Liver (tissue), 9 donors: Measurements from ENCODE around the gene RPS6KC1. TPM values are rescaled to one million over a fixed set of nuclear protein-coding genes. Genes with fewer than 3 reads are reported as not detected.
A peak's percentile ranks its signal among the peaks of the same experiment; 100 is the strongest.

Source experiments
- DNase-seq: peaks from one replicate; pipeline ENCODE4 v3.0.0-alpha.2; 2017; ENCODE audit warnings: low spot score
- H3K27ac ChIP-seq, 2 donors: one replicate each; pipeline ENCODE4 v1.7.0; 2013; ENCODE audit warnings: inconsistent platforms in 2 of 2, low read length in 2 of 2, control low read depth in 1 of 2, low read depth in 1 of 2, mild to moderate bottlenecking in 1 of 2
- H3K27me3 ChIP-seq, 4 donors: one replicate each; pipeline versions ENCODE4 v1.6.1 to v1.7.0; 2013; ENCODE audit warnings: low read length in 3 of 4, inconsistent platforms in 1 of 4, mild to moderate bottlenecking in 1 of 4, moderate library complexity in 1 of 4; ENCODE audit not compliant: control insufficient read depth in 4 of 4, insufficient read depth in 4 of 4
- H3K36me3 ChIP-seq, 4 donors: one replicate each; pipeline versions ENCODE4 v1.6.1 to v1.7.0; 2013; ENCODE audit warnings: low read length in 3 of 4, mild to moderate bottlenecking in 3 of 4, low read depth in 1 of 4, moderate library complexity in 1 of 4; ENCODE audit not compliant: control insufficient read depth in 4 of 4, insufficient read depth in 3 of 4
- H3K4me1 ChIP-seq, 4 donors: one replicate each; pipeline versions ENCODE4 v1.6.1 to v1.7.0; 2013; ENCODE audit warnings: low read length in 3 of 4, mild to moderate bottlenecking in 3 of 4, moderate library complexity in 1 of 4; ENCODE audit not compliant: control insufficient read depth in 4 of 4, insufficient read depth in 4 of 4
- H3K4me3 ChIP-seq, 3 donors: one replicate each; pipeline versions ENCODE4 v1.6.1 to v1.7.0; 2013; ENCODE audit warnings: low read length in 3 of 3, control low read depth in 1 of 3, low read depth in 1 of 3, mild to moderate bottlenecking in 1 of 3
- H3K9ac ChIP-seq, 2 donors: one replicate each; pipeline ENCODE4 v1.7.0; 2013; ENCODE audit warnings: low read length in 2 of 2, mild to moderate bottlenecking in 2 of 2, moderate library complexity in 2 of 2, control low read depth in 1 of 2, low read depth in 1 of 2
- H3K9me3 ChIP-seq, 4 donors: one replicate each; pipeline versions ENCODE4 v1.6.1 to v1.7.0; 2013; ENCODE audit warnings: low read length in 3 of 4; ENCODE audit not compliant: control insufficient read depth in 4 of 4
- ATF3 ChIP-seq: IDR thresholded peaks from 2 replicates; pipeline ENCODE4 v1.6.1; 2016; ENCODE audit warnings: antibody characterized with exemption
- CTCF ChIP-seq: fragments of 150-350 bp; IDR thresholded peaks from 2 replicates; pipeline ENCODE4 v1.5.1; 2017; ENCODE audit warnings: improper control_type of control experiment, low read depth, low read length; ENCODE audit not compliant: missing input control
- FOXA1 ChIP-seq: IDR thresholded peaks from 2 replicates; pipeline ENCODE4 v1.6.1; 2016; ENCODE audit warnings: antibody characterized with exemption
- HNF4A ChIP-seq, 2 donors: conservative IDR thresholded peaks; 2 replicates each; pipeline ENCODE4 v1.6.1; 2016; ENCODE audit warnings: antibody characterized with exemption in 2 of 2, mild to moderate bottlenecking in 2 of 2
- JUND ChIP-seq, 2 donors: IDR thresholded peaks; 2 replicates each; pipeline ENCODE4 v1.6.1; 2016; ENCODE audit warnings: antibody characterized with exemption in 2 of 2
- MAX ChIP-seq: IDR thresholded peaks from 2 replicates; pipeline ENCODE4 v1.6.1; 2016; ENCODE audit warnings: antibody characterized with exemption
- RAD21 ChIP-seq, 2 donors: IDR thresholded peaks; 2 replicates each; pipeline ENCODE4 v1.6.1; 2016; ENCODE audit warnings: antibody characterized with exemption in 2 of 2, mild to moderate bottlenecking in 2 of 2
- REST ChIP-seq: IDR thresholded peaks from 2 replicates; pipeline ENCODE4 v1.6.1; 2016; ENCODE audit warnings: antibody characterized with exemption, mild to moderate bottlenecking
- SP1 ChIP-seq: IDR thresholded peaks from 2 replicates; pipeline ENCODE4 v1.6.1; 2018; ENCODE audit warnings: antibody characterized with exemption, mild to moderate bottlenecking
- TAF1 ChIP-seq: conservative IDR thresholded peaks from 2 replicates; pipeline ENCODE4 v1.6.1; 2016; ENCODE audit warnings: antibody characterized with exemption, mild to moderate bottlenecking
- YY1 ChIP-seq: IDR thresholded peaks from 2 replicates; pipeline ENCODE4 v1.6.1; 2016; ENCODE audit warnings: antibody characterized with exemption, mild to moderate bottlenecking
- ZBTB33 ChIP-seq: IDR thresholded peaks from 2 replicates; pipeline ENCODE4 v1.6.1; 2016; ENCODE audit warnings: antibody characterized with exemption
- WGBS: extraction: QIAGEN DNeasy Blood & Tissue Kit; methylation state at CpG from one replicate; pipeline ENCODE4 v1.1.7; 2013; 5-methylcytosine and 5-hydroxymethylcytosine counted together
- polyA plus RNA-seq, 2 donors: library from polyadenylated mRNA; stranded (reverse) in 1 of 2; unstranded in 1 of 2; fragments of 200-250 nt in 1 of 2; fragments of >200 nt in 1 of 2; fragmentation: Nextera tagmentation in 1 of 2; extraction: Ambion mirVana in 1 of 2; gene quantifications; one replicate each; pipeline versions ENCODE4 v1.2.1 to v1.2.3, GENCODE V29; 2013 to 2015
- total RNA-seq, 2 donors: library from RNA; depleted of rRNA; stranded (reverse); fragments of >200 nt; gene quantifications; one replicate each; pipeline ENCODE4 v1.2.3, GENCODE V29; 2014
- donor health status: healthy.
- donor health status: healthy.
- donor health status: healthy.
- donor health status: healthy.
- donor health status: healthy.

Gene RPS6KC1
- total and polyA plus RNA-seq, 4 donors = 3.5 to 15.6 (median 9.8) TPM

- TF ChIP-seq FOXA1 (no peak), REST (no peak), JUND (IDR thresholded peaks at IDR 0.05) (no peak), HNF4A (conservative IDR thresholded peaks at IDR 0.05) (no peak), SP1 (no peak), ATF3 (no peak), YY1 (no peak), MAX (no peak)
- H3K9ac ChIP-seq = no peak overlapping the region
- H3K4me1 ChIP-seq = peaks cover 0 to 18% (median 4%) of the 10 kb centered on the region in 4 donors
- no peak overlapping the region for H3K4me3 ChIP-seq
- H3K36me3 ChIP-seq = peaks cover 0 to 8% (median 6%) of the 10 kb centered on the region in 4 donors
- no peaks in the 10 kb centered on the region for H3K27me3 ChIP-seq
- no peak for DNase-seq
- H3K9me3 ChIP-seq = no peaks in the 10 kb centered on the region
- H3K27ac ChIP-seq = no peak overlapping the region
- 94% methylated on average over 1 of the region's 1 CpG for WGBS
Observed at GRCh38 chr1:213242883-213243282, 191.8 kb downstream of the RPS6KC1 start.

GRCh38 chr1:213244664-213245091 lies 193.6 kb downstream of the RPS6KC1 start:
- WGBS = 37% methylated on average over 3 of the region's 3 CpGs

More at GRCh38 chr1:213244664-213245091, 193.6 kb downstream of the RPS6KC1 start:
- H3K9ac ChIP-seq = no peak overlapping the region
- TF ChIP-seq TAF1 (peak; percentile 23), HNF4A (conservative IDR thresholded peaks at IDR 0.05) (no peak), RAD21 (IDR thresholded peaks at IDR 0.05) (peak; percentile 94 to 95), ATF3 (no peak), CTCF (peak; percentile 81), ZBTB33 (no peak)
- no peak overlapping the region for H3K4me3 ChIP-seq
- no peaks in the 10 kb centered on the region for H3K27me3 ChIP-seq
- H3K27ac ChIP-seq = no peak overlapping the region
- no peak for DNase-seq
- H3K4me1 ChIP-seq = peaks cover 0 to 18% (median 4%) of the 10 kb centered on the region in 4 donors
- peaks cover 0 to 6% (median 4%) of the 10 kb centered on the region in 4 donors for H3K36me3 ChIP-seq
- no peaks in the 10 kb centered on the region for H3K9me3 ChIP-seq
